ENCODE measurements around the gene UNC93A.
"Not testable (repeated sequence)": the region's sequence is repeated elsewhere in the genome, so short reads cannot be mapped to it uniquely, and the experiment has no call there.

UNC93A gene

DNA sequence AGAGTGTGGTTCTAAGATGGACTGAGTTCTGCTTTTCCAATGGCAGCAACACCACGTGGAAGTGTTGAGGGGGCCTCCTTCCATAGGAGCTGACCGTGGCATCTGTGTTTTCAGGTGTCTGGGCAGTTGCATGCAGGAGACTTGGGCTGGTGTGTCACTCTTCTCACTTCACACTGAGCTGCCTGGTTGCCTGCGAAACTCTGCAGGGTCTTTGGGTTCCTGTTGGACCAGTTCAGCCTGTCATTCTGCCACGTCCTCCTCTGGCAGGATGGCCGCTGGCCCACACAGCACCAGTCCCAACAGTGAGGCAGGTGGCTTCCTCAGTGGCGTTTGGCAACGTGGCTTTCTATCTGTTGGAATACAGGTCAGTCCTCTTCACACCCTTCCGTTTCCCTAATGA is 16.1 kb upstream of the UNC93A start:
- no peak for DNase-seq (ENCODE audit: low read depth)
- TF ChIP-seq, protein P1, sequence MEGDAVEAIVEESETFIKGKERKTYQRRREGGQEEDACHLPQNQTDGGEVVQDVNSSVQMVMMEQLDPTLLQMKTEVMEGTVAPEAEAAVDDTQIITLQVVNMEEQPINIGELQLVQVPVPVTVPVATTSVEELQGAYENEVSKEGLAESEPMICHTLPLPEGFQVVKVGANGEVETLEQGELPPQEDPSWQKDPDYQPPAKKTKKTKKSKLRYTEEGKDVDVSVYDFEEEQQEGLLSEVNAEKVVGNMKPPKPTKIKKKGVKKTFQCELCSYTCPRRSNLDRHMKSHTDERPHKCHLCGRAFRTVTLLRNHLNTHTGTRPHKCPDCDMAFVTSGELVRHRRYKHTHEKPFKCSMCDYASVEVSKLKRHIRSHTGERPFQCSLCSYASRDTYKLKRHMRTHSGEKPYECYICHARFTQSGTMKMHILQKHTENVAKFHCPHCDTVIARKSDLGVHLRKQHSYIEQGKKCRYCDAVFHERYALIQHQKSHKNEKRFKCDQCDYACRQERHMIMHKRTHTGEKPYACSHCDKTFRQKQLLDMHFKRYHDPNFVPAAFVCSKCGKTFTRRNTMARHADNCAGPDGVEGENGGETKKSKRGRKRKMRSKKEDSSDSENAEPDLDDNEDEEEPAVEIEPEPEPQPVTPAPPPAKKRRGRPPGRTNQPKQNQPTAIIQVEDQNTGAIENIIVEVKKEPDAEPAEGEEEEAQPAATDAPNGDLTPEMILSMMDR (IDR thresholded peaks at IDR 0.05; ENCODE audit: insufficient read depth, low read depth, low read length, missing control alignments): no peak
- H3K4me3 ChIP-seq (ENCODE audit: low read depth, low read length): no peak overlapping the region

DNA sequence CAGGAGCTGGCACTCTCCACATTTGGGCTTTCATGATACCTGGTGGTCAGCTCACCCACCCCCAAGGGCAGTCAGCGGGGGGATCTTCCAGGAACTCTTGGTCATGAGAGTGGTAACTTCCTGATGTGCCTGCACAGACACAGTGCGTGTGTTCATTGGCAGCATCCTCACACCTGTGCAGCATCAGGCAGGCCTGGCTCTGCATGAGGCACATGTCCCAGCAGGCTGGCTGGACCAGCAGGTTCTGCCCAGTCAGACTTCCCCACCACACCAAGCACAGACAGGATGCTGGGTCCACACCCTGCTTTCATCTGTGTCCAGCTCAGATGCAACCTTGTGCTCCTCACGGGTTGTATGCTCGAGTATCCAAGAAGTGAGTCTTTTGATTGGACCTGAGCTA is 15.7 kb upstream of the UNC93A start:
- TF ChIP-seq, protein P1 (IDR thresholded peaks at IDR 0.05; ENCODE audit: insufficient read depth, low read depth, low read length, missing control alignments): no peak
- DNase-seq (ENCODE audit: low read depth): no peak
- H3K4me3 ChIP-seq (ENCODE audit: low read depth, low read length): no peak overlapping the region

DNA sequence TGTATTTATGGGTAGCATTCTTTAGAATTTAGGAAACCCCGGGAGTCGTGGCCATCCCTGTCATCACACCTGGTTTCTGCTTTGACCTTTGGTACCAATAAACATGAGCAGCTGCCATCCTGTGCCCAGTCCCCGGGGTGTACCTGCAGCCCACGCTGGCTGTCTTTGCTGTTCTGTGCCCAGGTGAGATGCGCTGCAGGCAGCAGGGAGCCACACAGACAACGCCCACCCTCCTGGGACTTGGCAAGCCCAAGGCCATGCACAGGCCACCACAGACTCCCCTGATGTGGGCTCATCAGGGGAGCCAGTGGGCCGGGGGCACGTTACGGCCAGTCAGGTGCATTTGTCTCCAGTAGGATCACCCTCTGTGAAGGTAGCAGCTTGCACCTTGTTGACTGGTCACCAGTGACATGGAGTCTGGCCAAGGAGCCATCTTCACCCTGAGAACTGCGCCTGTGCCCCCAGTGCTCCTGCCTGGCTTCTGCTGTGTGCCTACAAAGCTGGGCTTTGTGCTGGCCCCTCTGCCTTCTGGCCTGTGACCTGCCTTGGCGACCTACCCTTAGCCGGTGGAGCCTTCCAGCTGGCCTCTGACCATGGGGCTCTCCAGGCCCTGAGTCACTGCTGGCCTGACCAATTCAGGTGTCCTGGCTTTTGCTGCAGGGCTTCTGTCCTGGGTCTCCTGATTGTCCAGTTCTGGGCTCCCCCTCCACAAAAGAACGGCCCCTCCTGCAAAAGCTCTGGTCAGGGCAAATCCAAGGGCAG is 14.2 kb upstream of the UNC93A start:
- TF ChIP-seq, protein P1 (IDR thresholded peaks at IDR 0.05; ENCODE audit: insufficient read depth, low read depth, low read length, missing control alignments): no peak
- DNase-seq (ENCODE audit: low read depth): no peak
- no peak overlapping the region for H3K4me3 ChIP-seq (ENCODE audit: low read depth, low read length)

DNA sequence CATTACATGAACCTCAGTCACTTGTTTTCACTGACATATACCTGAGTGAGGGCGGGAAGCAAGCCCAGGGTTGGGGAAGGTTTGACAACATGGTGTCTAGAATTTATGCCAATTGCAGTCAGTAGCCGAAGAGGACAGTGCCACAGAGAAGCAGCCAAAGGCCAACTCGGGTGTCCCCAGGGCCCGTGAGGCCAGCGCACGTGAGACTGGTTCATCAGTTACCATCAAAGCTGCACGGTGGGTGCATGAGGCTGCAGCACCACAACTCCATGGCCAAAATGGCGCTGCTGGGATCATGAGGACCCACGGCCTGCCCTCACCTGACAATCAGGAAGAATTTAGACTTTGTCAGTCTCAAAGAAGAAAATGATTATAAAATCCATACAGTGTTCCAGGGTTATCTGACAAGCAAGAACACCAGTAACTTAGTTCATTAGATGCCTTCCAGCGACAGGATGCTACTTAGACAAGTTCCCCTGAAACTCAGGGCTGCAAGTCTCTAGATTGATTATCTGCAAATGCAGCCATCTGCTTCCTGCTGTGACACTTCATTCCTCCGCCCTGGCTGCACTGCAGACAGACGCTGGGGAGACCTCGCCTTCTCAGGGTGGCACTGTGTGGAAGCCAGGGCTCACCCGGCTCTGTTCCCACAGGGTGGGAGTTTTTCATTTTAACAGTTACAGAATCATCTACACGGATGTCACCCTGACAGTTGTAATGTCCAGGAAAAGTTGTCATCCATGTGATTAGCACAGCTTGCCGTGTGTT is 12.8 kb upstream of the UNC93A start:
- DNase-seq (ENCODE audit: low read depth); H3K4me3 ChIP-seq (ENCODE audit: low read depth, low read length): not testable (repeated sequence)

DNA sequence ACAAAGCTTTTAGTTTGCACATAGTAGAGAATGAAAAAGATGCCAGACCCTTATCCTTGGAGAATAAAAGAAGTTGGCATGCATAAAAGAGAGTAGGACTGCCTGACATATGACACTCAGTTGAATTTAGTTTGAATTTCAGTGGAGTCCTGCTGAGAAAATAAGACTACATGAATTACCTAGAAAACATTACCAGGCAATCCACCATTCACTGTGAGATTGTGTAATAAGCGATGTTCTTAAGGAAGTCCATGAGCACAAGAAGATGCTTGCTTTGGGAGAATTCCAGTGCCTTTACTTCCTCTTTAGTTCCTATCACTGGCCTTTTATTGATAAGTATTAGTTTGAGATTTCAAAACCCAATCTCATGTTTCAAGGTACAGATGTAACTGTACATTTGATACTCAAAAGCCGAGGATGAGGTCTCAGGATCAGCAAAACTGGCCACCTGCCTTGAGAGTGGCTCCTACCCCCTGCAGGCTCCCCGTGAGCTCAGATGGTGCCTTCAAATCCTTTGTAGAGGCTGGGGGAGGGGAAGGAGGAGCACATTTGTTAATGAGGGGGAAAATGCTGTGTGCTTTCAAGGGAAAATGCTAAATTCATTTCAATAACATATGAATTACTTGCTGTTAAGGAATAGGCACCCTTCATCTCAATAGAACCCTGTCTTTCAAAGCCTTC is 11.2 kb upstream of the UNC93A start:
- DNase-seq (ENCODE audit: low read depth): no peak
- H3K4me3 ChIP-seq (ENCODE audit: low read depth, low read length): no peak overlapping the region
- TF ChIP-seq, protein P1 (IDR thresholded peaks at IDR 0.05; ENCODE audit: insufficient read depth, low read depth, low read length, missing control alignments): no peak

DNA sequence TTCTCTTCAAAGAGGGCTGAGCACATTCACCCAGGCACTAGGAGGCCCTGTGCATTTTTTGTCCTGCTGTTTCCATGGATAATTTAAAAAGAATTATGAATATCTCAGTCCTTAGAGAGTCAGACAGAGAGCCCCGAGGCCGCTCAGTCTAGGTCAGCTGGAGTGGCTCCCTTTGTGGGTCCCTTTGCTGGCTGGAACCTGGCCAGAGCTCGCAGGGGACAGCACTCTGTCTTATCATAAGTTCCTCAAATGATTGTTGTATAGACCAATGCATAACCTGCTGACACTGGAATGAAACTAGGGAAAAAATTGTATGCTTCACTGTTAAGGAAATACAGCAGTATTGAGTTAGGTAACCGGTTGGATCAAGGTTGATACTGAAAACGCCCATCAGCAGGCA is 10.6 kb upstream of the UNC93A start:
- not testable (repeated sequence) for DNase-seq (ENCODE audit: low read depth); H3K4me3 ChIP-seq (ENCODE audit: low read depth, low read length)

DNA sequence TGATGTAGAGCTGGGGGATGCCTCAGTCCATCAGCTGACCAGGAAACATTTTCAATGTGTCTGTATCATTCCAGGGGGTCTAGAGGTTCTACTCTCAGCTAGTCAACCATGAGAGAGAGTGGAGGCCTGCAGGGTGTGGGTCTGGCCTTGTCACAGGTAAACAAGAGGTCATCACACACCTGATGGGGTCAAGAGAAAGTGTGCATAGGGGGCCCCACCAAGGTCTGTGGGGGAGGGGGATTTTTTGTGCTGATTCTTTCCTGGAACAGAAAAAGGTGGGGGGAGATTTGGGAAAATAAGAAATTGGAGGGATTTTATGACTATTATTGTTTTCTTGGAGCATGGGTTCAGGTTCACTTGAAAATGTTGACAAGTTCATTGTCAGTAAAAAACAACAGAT is 8.9 kb upstream of the UNC93A start:
- DNase-seq (ENCODE audit: low read depth): no peak
- no peak overlapping the region for H3K4me3 ChIP-seq (ENCODE audit: low read depth, low read length)
- TF ChIP-seq, protein P1 (IDR thresholded peaks at IDR 0.05; ENCODE audit: insufficient read depth, low read depth, low read length, missing control alignments): no peak

DNA sequence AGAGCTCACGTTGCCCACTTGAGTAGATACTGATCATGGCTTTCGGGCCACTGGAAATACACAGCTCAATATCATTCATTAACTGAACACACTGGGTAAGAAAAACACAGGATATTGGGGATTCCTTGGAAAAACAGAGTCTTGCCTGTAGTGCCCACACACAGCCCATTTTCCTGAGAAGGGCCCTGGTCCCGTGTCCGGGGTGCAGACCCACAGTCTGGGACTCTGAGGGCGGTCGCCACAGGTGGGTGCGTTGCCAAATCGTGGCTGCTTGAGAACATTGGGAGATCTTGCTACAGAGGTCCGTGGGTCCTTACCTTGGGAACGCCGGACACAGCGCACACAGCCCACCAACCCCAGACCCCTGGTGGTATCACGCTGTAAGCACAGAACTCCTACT is 6.5 kb upstream of the UNC93A start:
- not testable (repeated sequence) for H3K4me3 ChIP-seq (ENCODE audit: low read depth, low read length); DNase-seq (ENCODE audit: low read depth)

All from GM12865 (cell line).